ENCODE measurements around the gene SRPRB. TPM values are rescaled to one million over a fixed set of nuclear protein-coding genes. Genes with fewer than 3 reads are reported as not detected.

The SRPRB gene
- total and polyA plus RNA-seq, 2 experiments from 2014 or later, result 99.4 to 110 TPM

- Histone ChIP-seq H3K4me2 (ENCODE audit: unreplicated experiment) (no peak overlapping the region), H3K4me1 (ENCODE audit: insufficient read depth) (peaks cover 4% of the 10 kb centered on the region; the same call in 1 of the 2 replicates), H3F3A (ENCODE audit: insufficient read depth) (0 out of 2 replicates have a peak, but pooled peaks cover 4% of the 10 kb centered on the region), H3K9me2 (ENCODE audit: insufficient read depth) (no peaks in the 10 kb centered on the region), H3K79me2 (ENCODE audit: insufficient read depth) (no peaks in the 10 kb centered on the region), H3K9ac (no peak overlapping the region), H2AFZ (no peak overlapping the region), H3K9me3 (ENCODE audit: low read depth) (no peaks in the 10 kb centered on the region), H3K36me3 (ENCODE audit: low read depth) (no peaks in the 10 kb centered on the region; the same call in 1 of the 2 replicates), H3K27me3 (replicated peaks; ENCODE audit: insufficient read depth) (no peaks in the 10 kb centered on the region), H3K4me3 (no peak overlapping the region), H3K27ac (no peak overlapping the region), H4K20me1 (ENCODE audit: insufficient read depth) (0 out of 2 replicates have a peak, but pooled peaks cover 5% of the 10 kb centered on the region)
- WGBS, 2 experiments (ENCODE audit: low coverage in 1 of 2, low lambda C conversion rate in 2 of 2, missing lambda C conversion rate in 2 of 2), result 88 to 89% methylated on average over 12 of the region's 12 CpGs
- no peak for TF ChIP-seq EZH2 (IDR thresholded peaks at IDR 0.05; ENCODE audit: insufficient read depth, poor library complexity, severe bottlenecking)
- no peak for TF ChIP-seq EZH2phosphoT487 (IDR thresholded peaks at IDR 0.05; ENCODE audit: insufficient read depth, low read depth)
- DNase-seq, result no peak
- in situ Hi-C loops (cut with MboI), result no loop called here
Measured at GRCh38 chr3:133825969-133826727, 20.5 kb downstream of the SRPRB start.

GRCh38 chr3:133827136-133827535 is 21.5 kb downstream of the SRPRB start:
- WGBS, 2 experiments (ENCODE audit: low coverage in 1 of 2, low lambda C conversion rate in 2 of 2, missing lambda C conversion rate in 2 of 2), result 12 to 22% methylated on average over 1 of the region's 1 CpG

GRCh38 chr3:133827684-133828083 is 22.1 kb downstream of the SRPRB start:
- TF ChIP-seq EZH2phosphoT487 (IDR thresholded peaks at IDR 0.05; ENCODE audit: insufficient read depth, low read depth) (no peak), EZH2 (IDR thresholded peaks at IDR 0.05; ENCODE audit: insufficient read depth, poor library complexity, severe bottlenecking) (no peak)
- no peak overlapping the region for H3K4me2 ChIP-seq (ENCODE audit: unreplicated experiment)
- no peaks in the 10 kb centered on the region for H3K27me3 ChIP-seq (replicated peaks; ENCODE audit: insufficient read depth)
- H3K36me3 ChIP-seq (ENCODE audit: low read depth), result no peaks in the 10 kb centered on the region
- no peaks in the 10 kb centered on the region for H3K79me2 ChIP-seq (ENCODE audit: insufficient read depth)
- no peaks in the 10 kb centered on the region for H4K20me1 ChIP-seq (ENCODE audit: insufficient read depth)
- no peaks in the 10 kb centered on the region for H3K9me2 ChIP-seq (ENCODE audit: insufficient read depth)
- 67 to 74% methylated on average over 4 of the region's 4 CpGs for WGBS, 2 experiments (ENCODE audit: low coverage in 1 of 2, low lambda C conversion rate in 2 of 2, missing lambda C conversion rate in 2 of 2)
- in situ Hi-C loops (cut with MboI), result no loop called here
- no peak overlapping the region for H3K27ac ChIP-seq
- no peak overlapping the region for H3K4me3 ChIP-seq
- H3K9me3 ChIP-seq (ENCODE audit: low read depth), result no peaks in the 10 kb centered on the region
- no peak overlapping the region for H2AFZ ChIP-seq
- H3F3A ChIP-seq (ENCODE audit: insufficient read depth), result no peaks in the 10 kb centered on the region
- no peak for DNase-seq
- H3K4me1 ChIP-seq (ENCODE audit: insufficient read depth), result no peaks in the 10 kb centered on the region
- no peak overlapping the region for H3K9ac ChIP-seq

More at GRCh38 chr3:133827136-133827535, 21.5 kb downstream of the SRPRB start:
- DNase-seq, result no peak
- Histone ChIP-seq H3K79me2 (ENCODE audit: insufficient read depth) (no peaks in the 10 kb centered on the region), H3K9ac (no peak overlapping the region), H3K27me3 (replicated peaks; ENCODE audit: insufficient read depth) (no peaks in the 10 kb centered on the region), H3K4me3 (no peak overlapping the region), H4K20me1 (ENCODE audit: insufficient read depth) (0 out of 2 replicates have a peak, but pooled peaks cover 3% of the 10 kb centered on the region), H3K4me1 (ENCODE audit: insufficient read depth) (no peaks in the 10 kb centered on the region), H3F3A (ENCODE audit: insufficient read depth) (no peaks in the 10 kb centered on the region), H2AFZ (no peak overlapping the region), H3K36me3 (ENCODE audit: low read depth) (no peaks in the 10 kb centered on the region), H3K27ac (no peak overlapping the region), H3K4me2 (ENCODE audit: unreplicated experiment) (no peak overlapping the region), H3K9me2 (ENCODE audit: insufficient read depth) (no peaks in the 10 kb centered on the region), H3K9me3 (ENCODE audit: low read depth) (no peaks in the 10 kb centered on the region)
- TF ChIP-seq EZH2phosphoT487 (IDR thresholded peaks at IDR 0.05; ENCODE audit: insufficient read depth, low read depth), result no peak
- TF ChIP-seq EZH2 (IDR thresholded peaks at IDR 0.05; ENCODE audit: insufficient read depth, poor library complexity, severe bottlenecking), result no peak
- in situ Hi-C loops (cut with MboI), result no loop called here

GRCh38 chr3:133828576-133829309 is 23.1 kb downstream of the SRPRB start:
- no peak overlapping the region for H3K4me3 ChIP-seq
- 75 to 78% methylated on average over 12 of the region's 12 CpGs for WGBS, 2 experiments (ENCODE audit: low coverage in 1 of 2, low lambda C conversion rate in 2 of 2, missing lambda C conversion rate in 2 of 2)

More at GRCh38 chr3:133828576-133829309, 23.1 kb downstream of the SRPRB start:
- in situ Hi-C loops (cut with MboI), result no loop called here
- no peaks in the 10 kb centered on the region for H3F3A ChIP-seq (ENCODE audit: insufficient read depth)
- no peak overlapping the region for H2AFZ ChIP-seq
- no peaks in the 10 kb centered on the region for H3K4me1 ChIP-seq (ENCODE audit: insufficient read depth)
- TF ChIP-seq EZH2phosphoT487 (IDR thresholded peaks at IDR 0.05; ENCODE audit: insufficient read depth, low read depth) (no peak), EZH2 (IDR thresholded peaks at IDR 0.05; ENCODE audit: insufficient read depth, poor library complexity, severe bottlenecking) (no peak)
- H3K9me3 ChIP-seq (ENCODE audit: low read depth), result no peaks in the 10 kb centered on the region
- no peaks in the 10 kb centered on the region for H3K36me3 ChIP-seq (ENCODE audit: low read depth)
- DNase-seq, result no peak
- H3K9me2 ChIP-seq (ENCODE audit: insufficient read depth), result no peaks in the 10 kb centered on the region
- H3K79me2 ChIP-seq (ENCODE audit: insufficient read depth), result no peaks in the 10 kb centered on the region
- H3K4me2 ChIP-seq (ENCODE audit: unreplicated experiment), result no peak overlapping the region
- no peak overlapping the region for H3K9ac ChIP-seq
- H3K27ac ChIP-seq, result no peak overlapping the region
- H3K27me3 ChIP-seq (replicated peaks; ENCODE audit: insufficient read depth), result no peaks in the 10 kb centered on the region
- no peaks in the 10 kb centered on the region for H4K20me1 ChIP-seq (ENCODE audit: insufficient read depth)
